SW 1271 (cell line): Measurements from ENCODE around the gene B4GALNT4.
"Not testable (repeated sequence)": the region's sequence is repeated elsewhere in the genome, so short reads cannot be mapped to it uniquely, and the experiment has no call there.

ENCODE experiments used
- DNase-seq, 2 experiments: peaks; one replicate each; lab custom pipeline; 2025; lab: John Stamatoyannopoulos, UW

B4GALNT4 gene

GRCh38 chr11:335779-336658 is 33.3 kb upstream of the B4GALNT4 start:
- DNase-seq = no peak

DNA sequence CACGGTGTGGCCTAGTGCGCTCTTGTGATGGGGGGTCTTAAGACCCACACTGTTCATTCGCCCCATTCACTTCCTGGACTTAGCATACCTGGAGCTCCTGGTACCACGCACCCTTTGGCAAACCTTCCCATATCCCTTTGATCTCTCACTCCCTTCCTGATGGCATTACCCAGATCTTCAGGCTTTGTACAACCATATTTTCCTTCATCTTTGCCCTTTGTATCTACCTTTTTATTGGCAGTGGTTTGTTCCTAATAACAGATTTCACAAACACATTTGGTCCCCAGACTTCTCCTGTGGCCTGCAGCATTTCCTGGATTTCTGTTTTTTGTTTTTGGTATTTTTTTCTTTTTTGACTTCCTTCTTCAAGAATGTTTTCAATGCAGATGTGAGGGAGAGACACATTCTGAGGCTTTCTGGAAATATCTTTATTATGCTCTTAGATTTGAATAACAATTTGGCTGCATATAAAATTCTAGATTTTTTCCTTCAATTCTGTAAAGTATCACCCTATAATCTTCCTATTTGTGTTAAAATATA is 32.6 kb upstream of the B4GALNT4 start:
- DNase-seq = no peak

GRCh38 chr11:337711-338110 is 31.6 kb upstream of the B4GALNT4 start:
- DNase-seq = no peak

DNA sequence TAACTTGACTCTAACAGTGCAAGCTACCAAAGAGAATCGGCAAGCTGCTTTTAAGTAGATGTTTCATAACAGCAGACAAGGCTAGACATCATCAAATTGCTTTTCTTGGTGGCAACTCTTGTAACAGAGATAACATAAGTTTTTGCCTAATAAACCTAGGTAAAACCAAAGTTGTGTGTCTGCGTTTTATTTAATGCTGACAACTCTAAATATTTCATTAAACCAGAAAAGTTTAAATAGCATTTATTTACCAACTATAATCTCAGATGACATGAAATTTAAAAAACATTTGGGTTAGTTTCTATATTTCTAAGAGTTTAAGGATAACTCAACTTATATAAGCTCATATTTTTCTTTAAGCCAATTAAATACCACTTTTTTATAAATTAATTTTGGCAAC is 29.3 kb upstream of the B4GALNT4 start:
- no peak for DNase-seq

DNA sequence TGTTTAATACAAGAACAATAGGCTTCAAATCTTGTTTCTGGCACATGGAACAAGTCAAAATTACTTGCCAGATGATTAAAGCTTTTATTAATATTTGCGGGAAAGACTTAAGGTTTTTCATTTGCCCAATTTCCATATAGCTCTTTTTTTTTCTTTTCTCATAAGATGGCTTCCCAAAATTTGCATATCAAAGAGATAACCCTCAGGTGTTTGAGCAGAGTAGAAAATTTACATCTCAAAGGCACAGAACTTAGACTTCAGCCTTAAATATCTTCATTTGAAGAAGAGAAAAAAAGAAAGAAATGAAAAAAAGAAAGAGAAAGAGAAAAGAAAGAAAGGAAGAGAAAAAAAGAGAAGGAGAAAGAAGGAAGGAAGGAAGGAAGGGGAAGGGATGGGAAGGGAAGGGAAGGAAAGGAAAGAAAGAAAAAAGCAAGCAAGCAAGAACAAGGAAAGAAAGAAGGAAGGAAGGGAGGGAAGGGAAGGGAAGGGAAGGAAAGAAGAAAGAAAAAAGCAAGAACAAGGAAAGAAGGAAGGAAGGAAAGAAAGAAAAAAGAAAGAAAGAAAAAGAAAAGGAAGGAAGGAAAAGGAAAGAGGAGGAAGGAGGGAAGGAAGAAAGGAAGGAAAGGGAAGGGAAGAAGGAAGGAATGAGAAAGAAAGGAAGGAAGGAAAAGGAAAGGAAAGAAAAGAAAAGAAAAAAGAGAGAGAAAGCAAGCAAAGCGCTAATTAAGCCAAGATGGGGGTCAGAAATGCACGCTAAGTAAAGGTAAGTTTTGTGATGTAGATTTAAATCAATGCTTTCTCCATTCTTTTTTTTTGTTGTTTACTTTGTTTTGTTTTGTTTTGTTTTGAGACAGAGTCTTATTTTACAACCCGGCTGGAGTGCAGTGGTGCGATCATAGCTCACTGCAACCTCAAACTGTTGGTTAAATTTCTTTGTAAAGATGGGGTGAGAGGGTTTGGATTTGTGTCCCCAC is 28.5 kb upstream of the B4GALNT4 start:
- no peak for DNase-seq

- DNase-seq = no peak
Observed at GRCh38 chr11:342328-342727, 27.0 kb upstream of the B4GALNT4 start.

DNA sequence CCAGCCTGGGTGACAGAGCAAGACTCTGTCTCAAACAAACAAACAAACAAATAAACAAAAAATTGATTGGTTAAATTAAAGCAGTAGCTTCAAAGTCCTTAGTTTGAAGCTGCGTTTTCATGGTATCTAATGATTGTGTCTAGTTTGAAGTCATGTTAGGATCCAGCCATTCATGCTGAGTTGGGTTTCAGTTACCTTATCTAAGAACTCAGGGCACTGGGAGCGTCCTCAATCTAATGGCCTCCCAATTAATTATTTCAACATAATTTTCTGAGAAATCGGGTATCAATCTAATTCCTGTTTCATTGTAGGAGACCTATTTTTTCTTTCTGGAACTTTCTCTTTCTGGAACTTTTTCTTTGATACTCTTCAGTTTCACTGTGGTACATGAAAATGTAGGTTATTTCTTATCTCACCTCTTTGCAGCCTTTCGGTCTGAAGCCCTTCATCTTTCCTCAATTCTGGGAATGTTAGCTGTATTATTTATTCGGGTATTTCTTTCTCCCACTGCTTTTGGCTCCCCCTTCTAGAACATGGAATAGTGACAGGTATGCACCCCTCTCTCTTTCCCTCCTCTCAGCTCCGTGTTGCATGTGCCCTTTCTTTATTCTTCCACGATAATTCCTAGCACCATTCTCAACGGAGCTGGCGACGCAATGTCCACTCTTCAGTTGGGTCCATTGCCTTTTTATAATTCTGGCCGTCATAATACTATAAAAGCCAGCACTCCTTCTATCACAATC is 24.3 kb upstream of the B4GALNT4 start:
- DNase-seq = no peak

DNA sequence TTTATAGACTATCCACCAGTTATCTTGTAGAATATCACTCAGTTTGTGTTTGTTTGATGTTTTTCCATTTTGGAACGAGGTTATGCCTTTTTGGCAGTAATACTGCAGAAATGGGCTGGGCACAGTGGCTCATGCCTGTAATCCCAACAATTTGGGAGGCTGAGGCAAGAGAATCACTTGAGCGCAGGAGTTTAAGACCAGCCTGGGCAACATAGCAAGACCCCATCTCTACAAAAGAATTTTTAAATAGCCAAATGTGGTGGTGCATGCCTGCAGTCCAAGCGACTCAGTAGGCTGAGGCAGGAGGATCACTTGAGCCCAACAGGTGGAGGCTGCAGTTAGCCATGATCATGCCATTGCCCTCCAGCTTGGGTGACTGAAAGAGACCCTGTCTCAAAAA is 22.8 kb upstream of the B4GALNT4 start:
- DNase-seq = no peak

DNA sequence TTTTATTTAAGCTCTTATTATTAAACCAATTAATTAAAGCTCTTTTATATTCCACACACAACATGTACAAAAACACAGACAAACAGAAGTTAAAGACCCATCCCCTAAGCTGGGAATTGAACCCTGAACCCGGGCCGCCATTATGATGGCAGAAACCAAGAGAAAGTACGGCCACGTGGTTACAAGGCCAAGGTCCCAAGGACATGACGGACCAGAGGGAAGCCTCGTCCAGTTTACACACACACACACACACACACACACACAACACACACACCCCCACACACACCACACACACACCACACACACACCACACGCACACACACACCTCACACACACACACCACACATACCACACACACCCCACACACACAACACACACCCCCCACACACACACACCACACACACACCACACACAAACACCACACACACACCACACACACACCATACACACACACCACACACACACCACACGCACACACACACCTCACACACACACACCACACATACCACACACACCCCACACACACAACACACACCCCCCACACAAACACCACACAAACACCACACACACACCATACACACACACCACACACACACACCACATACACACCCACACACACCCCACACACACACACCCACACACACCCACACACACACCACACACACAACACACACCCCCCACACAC is 19.9 kb upstream of the B4GALNT4 start:
- not testable (repeated sequence) for DNase-seq

- DNase-seq = not testable (repeated sequence)
Observed at GRCh38 chr11:350033-350722, 19.1 kb upstream of the B4GALNT4 start.

- no peak for DNase-seq
Observed at GRCh38 chr11:350723-351255, 18.5 kb upstream of the B4GALNT4 start.

DNA sequence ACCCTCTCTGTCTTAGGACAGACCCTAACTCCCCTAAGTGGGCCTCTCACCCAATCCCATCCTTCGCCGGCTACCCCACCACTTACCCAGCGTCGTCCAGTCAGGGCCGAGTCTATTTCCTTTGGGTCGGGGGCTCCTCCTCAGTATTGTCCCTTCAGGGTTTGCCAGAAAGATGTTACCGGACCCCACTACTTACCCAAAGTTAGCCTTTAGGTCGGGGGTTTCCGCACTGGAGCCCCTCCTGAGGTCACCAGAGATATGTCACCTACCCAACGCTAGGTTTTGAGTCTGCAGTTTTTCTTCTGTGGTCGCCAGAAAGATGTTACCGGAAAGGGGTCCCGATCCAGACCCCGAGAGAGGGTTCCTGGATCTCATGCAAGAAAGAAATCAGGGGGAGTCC is 17.9 kb upstream of the B4GALNT4 start:
- no peak for DNase-seq

- no peak for DNase-seq
Observed at GRCh38 chr11:352456-353031, 16.8 kb upstream of the B4GALNT4 start.

DNA sequence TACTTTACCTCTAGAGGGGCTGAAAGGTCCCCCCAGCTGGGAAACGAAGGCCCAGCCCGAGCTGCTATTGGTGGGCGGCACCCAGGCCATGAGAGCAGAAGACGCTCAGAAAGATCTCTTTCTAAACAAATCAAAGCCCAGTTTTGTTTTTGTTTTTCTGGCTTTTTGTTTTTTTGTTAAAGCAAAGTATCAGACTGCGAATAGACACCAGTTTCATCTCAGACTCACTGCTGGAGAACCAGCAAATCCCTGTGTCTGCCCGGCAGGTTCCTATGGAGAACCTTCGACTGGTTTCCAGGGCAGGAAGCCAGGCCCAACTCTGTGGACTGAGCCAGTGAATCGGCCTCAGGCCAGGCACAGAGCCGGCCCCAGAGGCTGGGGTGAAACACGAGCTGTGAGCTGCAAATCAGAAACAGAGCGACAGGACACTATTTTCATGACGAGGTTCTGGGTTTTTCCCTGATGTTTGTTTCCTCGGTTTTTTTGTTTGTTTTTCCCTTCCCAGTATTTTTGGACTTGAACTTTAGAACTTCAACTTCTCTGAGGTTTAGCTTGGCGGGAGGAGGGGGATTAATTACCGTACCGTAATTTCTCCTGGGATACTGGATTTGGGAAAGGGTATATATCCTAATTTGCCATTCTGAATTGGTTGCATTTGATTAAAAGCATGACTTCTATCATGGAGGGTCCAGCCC is 16.0 kb upstream of the B4GALNT4 start:
- DNase-seq = no peak

DNA sequence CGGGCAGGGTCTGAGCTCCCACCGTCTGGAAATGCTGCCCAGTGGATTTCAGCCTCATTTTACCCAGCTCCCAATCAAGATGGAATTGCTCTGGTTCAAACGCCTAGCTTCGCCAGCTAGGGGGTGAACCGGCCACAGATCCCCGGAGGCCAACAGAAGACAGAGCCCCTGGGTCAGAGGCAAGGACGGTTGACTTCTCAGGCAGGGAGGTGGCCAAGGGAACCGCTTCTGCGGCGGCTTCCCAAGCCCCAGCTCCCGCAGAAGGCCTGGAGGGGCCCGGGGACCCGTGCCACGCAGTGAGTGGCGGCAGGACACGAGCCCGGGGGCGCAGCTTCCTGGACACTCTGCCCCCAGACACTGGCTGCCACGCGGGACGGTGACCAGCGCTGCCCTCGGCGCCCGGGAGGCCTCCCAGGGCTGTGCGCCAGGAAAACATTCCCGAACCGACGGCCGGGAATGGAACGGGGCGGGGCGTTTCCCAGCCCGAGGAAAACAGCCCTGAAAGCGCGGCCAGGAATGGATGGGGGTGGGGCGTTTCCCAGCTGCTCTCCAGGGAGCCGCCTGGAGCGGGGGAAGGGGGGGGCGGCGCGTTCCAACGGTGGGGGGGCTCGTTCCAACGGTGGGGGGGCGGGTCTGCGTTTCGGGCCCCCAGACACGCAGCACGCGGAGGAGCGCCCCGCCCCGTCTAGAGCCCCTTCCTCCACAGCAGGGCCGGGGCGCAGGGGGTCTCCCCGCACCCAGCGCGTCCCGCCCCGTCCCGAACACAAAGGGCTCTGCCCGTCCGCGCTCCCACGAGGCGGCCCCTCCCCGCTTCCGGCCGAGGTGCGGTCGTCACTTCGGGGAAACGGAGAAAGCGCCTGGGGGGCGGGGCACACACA is 13.5 kb upstream of the B4GALNT4 start:
- peak; percentile 37 to 89 for DNase-seq

GRCh38 chr11:356610-357009 is 12.7 kb upstream of the B4GALNT4 start:
- no peak for DNase-seq

DNA sequence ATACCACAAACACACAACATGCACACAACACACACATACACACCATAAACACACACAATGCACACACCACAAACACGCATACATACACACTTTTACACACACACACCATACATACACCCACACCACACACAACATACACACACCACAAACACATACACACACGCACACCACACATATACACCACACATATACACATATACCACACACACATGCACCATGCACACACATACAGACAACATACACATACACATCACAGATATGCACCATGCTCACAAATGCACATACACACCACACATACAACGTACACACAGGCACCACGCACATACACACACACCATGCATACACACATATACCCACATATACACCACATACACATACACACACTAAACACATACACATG is 11.7 kb upstream of the B4GALNT4 start:
- DNase-seq = no peak

DNA sequence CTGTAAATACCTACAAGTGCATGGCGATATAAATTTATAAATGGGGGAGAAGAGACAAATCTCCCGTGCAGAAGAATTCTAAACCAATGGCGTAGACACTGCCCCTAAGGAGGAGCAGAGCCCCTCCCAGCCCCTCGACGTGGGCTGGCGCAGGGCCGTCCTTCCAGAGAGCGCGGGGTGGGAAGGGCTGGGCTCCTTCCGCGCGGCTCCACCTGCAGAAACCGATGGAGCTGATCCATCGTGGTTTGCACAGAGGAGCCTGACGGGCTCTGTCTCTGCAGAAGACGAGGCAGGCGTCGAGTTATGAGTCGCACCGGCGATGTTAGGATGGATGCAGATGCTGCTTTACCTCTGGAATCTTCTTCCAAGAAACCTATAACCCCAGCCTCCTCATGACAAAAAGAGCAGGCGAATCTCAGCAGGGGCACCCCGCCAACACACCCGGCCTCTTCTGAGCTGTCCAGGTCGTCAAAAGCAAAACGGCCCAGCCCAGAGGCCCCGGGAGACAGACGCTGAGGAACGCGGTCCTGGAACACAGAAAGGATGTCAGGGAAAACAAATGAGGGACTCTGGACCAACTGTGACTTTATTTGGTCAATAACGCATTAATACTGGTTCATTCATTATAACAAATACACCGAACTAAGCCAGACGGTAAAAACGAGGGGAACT is 11.0 kb upstream of the B4GALNT4 start:
- no peak for DNase-seq
